Lower leg skin (tissue), 3 donors: Measurements from ENCODE around the gene COL24A1.

ENCODE experiments used
- POLR2A ChIP-seq, 2 donors: fragments of 450-650 bp; IDR thresholded peaks; one replicate each; pipeline ENCODE4 v1.6.1; 2016 to 2017; ENCODE audit warnings: antibody characterized with exemption in 2 of 2, mild to moderate bottlenecking in 1 of 2, moderate library complexity in 1 of 2
- TF ChIP-seq, protein P1 (sequence below), 3 donors: fragments of 450-650 bp; IDR thresholded peaks; one replicate each; pipeline ENCODE4 v1.5.1; 2016; ENCODE audit warnings: antibody characterized with exemption in 3 of 3, mild to moderate bottlenecking in 3 of 3, moderate library complexity in 2 of 3

DNA sequence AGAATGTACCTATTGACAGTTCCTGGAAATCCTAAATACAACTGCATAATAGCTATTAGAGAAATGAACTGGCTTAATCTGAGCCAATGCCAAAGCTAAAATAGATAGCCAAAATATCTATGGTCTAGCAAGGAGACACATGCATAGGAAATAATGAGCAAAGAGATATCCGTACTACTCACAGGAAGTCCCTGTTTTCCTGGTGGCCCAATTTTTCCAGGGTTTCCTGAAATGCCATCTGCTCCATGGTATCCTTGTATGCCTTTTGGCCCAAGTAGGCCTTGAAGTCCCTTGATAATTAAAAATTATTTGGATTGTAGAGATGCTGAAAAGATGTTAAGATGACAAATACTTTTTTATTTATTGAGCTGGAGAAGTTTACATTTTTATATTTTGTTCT lies 340.0 kb downstream of the COL24A1 start:
- TF ChIP-seq, protein P1, sequence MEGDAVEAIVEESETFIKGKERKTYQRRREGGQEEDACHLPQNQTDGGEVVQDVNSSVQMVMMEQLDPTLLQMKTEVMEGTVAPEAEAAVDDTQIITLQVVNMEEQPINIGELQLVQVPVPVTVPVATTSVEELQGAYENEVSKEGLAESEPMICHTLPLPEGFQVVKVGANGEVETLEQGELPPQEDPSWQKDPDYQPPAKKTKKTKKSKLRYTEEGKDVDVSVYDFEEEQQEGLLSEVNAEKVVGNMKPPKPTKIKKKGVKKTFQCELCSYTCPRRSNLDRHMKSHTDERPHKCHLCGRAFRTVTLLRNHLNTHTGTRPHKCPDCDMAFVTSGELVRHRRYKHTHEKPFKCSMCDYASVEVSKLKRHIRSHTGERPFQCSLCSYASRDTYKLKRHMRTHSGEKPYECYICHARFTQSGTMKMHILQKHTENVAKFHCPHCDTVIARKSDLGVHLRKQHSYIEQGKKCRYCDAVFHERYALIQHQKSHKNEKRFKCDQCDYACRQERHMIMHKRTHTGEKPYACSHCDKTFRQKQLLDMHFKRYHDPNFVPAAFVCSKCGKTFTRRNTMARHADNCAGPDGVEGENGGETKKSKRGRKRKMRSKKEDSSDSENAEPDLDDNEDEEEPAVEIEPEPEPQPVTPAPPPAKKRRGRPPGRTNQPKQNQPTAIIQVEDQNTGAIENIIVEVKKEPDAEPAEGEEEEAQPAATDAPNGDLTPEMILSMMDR (IDR thresholded peaks at IDR 0.05), result no peak
- TF ChIP-seq POLR2A (IDR thresholded peaks at IDR 0.05), result no peak
